Loucy (cell line): ENCODE data around the gene CEL.

Experiments used
- EZH2phosphoT487 ChIP-seq: fragments of 200-600 bp; IDR thresholded peaks from 2 replicates; pipeline ENCODE4 v1.6.1; 2018; ENCODE audit warnings: antibody characterized with exemption, mild to moderate bottlenecking, moderate library complexity, borderline replicate concordance
- TF ChIP-seq, protein P1 (sequence below): fragments of 200-600 bp; sonication (generic); conservative IDR thresholded peaks from 2 replicates; pipeline ENCODE4 v1.5.1; 2014; ENCODE audit warnings: mild to moderate bottlenecking, antibody characterized with exemption, low read length

DNA sequence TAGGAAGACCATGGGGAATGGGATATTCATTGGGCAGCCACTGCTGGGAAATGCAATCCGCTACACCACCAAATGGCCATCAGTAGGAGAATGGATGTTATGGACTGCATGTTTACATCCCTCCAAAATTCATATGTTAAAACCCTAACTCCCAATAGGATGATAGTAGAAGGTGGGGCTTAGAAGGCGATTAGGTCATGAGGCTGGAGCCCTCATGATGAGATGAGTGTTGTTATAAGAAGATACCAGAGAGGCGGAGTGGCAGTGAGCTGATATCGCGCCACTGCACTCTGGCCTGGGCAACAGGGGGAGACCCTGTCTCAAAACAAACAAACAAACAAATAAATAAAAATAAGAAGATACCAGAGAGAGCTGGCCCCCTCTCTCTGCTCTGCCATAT lies 47.1 kb upstream of the CEL start:
- TF ChIP-seq, protein P1, sequence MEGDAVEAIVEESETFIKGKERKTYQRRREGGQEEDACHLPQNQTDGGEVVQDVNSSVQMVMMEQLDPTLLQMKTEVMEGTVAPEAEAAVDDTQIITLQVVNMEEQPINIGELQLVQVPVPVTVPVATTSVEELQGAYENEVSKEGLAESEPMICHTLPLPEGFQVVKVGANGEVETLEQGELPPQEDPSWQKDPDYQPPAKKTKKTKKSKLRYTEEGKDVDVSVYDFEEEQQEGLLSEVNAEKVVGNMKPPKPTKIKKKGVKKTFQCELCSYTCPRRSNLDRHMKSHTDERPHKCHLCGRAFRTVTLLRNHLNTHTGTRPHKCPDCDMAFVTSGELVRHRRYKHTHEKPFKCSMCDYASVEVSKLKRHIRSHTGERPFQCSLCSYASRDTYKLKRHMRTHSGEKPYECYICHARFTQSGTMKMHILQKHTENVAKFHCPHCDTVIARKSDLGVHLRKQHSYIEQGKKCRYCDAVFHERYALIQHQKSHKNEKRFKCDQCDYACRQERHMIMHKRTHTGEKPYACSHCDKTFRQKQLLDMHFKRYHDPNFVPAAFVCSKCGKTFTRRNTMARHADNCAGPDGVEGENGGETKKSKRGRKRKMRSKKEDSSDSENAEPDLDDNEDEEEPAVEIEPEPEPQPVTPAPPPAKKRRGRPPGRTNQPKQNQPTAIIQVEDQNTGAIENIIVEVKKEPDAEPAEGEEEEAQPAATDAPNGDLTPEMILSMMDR, result no peak
- no peak for TF ChIP-seq EZH2phosphoT487
